Epithelial cell of prostate (primary cell): Measurements from ENCODE around the gene TCEA2.

Experiments used
- DNase-seq: peaks from one replicate; pipeline ENCODE4 v3.0.0-alpha.2; 2011; ENCODE audit warnings: low read depth, low spot score
- H3K27ac ChIP-seq: fragments of 450-650 bp; 2 replicates; pipeline ENCODE4 v1.5.1; 2017; ENCODE audit warnings: mild to moderate bottlenecking

TCEA2 gene

DNA sequence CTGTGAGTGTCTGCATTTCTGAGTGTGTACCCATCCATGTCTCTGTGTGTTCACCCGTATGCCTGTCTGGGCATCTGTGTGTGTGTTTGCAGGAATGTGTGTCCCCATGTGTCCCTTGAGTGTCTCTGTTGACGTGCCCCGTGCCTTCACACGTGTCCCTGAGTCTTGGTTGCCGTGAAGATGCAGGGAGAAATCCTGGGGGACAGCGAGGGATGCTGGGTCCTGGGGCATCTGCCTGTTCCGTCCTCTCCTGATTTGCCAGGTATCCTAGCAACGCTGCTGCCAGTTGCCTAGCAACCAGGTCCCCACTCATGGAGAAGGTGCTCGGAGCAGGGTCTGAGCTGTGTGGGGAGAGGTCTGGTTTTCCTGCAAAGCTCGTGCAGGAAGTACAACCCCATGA lies 27.2 kb downstream of the TCEA2 start:
- DNase-seq = no peak
- H3K27ac ChIP-seq = no peak overlapping the region

DNA sequence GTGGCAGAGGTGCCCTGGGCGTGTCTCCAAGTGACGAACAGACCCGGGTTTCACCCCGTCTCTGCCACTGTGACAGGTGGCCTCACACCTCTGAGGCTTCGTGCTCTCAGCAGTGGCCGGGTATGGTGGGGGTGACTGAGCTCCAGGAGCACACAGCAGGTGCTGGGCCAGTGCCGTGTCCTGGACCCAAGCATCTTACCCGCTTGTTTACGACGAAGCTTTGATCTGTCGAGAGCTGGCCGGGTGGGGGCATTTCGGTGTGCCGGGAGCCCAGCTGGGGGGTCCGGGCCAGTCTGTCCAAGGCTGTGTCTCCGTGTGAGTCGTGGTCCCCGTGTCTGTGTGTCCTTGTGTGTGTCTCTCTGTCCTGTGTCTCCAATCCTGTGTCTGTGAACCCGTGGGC lies 28.3 kb downstream of the TCEA2 start:
- no peak for DNase-seq
- no peak overlapping the region for H3K27ac ChIP-seq

DNA sequence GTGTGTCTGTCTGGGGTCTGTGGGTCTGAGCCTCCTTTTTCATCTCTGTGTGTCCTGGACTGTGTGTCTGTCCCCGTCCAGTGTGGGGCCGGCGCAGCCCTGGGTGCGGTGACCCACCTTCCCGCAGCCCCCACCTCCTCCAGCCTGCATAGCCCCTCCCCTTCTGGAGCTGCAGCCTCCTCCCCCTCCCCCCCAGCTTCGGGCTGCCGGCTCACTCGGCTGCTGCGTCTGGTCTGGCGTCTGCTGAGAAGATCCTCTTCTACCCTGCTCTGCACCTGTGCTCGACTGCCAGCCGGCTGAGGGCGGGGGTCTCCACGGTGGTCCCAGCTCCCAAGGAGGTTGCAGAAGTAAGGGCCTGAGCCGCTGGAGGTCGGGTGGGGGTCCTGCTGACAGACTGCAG lies 28.8 kb downstream of the TCEA2 start:
- DNase-seq = no peak
- no peak overlapping the region for H3K27ac ChIP-seq

DNA sequence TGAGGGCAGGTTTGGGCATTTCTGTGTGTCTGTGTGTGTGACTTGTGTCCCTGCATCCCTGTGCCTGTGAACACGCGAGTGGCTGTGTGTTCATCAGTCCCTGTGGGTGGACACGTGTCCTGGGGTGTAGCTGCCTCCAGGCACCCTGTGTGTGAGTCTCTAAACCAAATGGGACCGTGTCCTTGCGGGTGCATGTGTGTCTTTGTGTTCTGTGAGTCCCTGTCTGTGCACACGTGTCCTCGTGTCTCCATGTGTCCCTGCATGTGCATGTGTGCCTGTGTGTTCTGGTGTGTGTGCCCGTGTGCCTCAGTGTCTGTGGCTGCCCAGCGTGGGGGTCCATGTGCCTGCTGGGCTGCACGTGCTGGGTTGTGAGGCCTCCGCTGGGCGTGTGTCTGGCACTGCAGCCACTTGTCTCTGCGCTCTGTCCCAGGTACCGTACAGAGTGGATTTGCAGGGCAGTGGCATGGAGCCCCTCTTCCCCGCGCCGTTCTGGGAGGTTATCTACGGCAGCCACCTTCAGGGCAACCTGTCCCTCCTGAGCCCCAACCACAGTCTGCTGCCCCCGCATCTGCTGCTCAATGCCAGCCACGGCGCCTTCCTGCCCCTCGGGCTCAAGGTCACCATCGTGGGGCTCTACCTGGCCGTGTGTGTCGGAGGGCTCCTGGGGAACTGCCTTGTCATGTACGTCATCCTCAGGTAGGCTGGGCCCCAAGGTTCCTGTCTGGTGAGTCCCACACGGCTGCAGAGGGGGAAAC lies 29.4 kb downstream of the TCEA2 start:
- no peak for DNase-seq
- H3K27ac ChIP-seq = no peak overlapping the region

DNA sequence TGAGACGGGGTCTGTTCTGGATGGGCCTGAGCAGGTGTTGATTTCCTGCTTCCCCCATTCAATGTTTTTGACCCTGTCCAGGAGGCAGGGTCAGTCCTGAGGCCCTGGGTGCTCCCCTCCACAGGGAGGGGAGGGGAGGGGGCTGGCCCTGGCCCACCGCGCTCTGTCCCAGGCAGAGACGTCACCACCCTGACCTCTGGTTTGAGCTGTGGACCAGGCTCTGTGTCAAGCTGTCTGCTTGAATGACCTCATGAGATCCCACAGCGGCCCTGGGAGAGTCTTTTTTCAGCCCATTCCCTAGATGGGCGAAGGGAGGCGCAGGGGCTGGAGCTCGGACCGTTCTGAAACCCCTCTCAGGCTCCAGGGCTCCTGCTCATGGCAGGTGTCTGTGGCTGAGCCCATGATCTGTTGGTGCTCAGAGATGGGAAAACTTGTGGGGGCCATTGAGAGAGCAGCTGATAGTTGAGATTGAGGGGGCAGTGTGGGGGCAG lies 30.1 kb downstream of the TCEA2 start:
- DNase-seq = no peak
- H3K27ac ChIP-seq = no peak overlapping the region

DNA sequence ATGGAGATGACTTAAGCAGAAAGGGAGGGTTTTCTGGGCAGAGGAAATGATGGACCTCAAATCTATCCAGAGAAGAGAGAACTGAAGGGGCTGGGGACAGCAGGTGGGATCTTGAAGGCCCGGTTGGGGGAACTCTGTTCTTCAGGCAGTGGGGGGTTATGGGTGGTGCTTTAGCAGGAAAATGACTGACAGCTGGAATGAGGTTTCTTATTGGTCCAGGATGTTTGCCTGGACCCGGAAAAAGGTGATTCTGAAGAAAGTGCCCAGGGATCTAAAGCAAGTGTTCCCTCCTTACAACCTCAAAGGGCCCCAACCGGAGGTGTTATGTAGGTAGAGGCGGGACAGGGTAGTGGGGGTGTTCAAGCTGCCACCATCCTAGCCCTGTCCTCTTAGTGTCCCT lies 32.5 kb downstream of the TCEA2 start:
- DNase-seq = no peak

DNA sequence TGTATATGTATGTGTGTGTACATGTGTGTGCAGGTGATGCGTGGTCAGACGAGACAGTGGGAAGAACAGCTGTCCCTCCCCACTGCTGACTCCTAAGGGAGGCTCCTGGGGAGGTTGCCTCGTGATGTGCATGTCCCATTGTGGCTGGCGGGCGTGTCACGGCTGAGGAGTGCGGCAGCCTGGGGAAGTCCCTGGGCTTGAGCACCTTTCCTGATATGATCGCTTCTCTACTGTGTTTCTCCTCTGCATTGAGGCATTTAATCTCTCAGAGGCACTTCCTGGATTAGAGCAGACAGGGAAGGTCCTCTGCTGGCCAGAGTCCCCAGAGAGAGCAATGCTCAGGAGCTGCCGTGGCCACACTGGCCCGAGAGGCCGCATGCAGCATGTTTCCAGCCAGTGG lies 32.9 kb downstream of the TCEA2 start:
- no peak overlapping the region for H3K27ac ChIP-seq
- no peak for DNase-seq

More for the DNA sequence above, 32.5 kb downstream of the TCEA2 start:
- no peak overlapping the region for H3K27ac ChIP-seq

DNA sequence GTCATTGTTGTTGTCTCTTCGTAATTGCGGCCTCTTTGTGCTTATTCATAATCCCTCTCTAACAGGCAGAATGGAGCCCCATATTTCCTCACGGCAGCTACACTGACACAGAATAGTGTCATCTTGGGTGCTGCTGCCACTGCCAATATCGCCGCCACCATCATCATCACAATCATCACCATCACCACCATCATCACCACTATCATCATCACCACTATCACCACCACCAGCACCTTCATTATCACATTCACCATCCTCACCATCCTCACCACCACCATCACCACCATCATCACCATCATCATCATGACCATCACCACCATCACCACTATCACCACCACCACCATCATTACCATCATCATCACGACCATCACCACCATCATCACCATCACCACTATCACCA lies 33.5 kb downstream of the TCEA2 start:
- no peak for DNase-seq
- H3K27ac ChIP-seq = no peak overlapping the region

DNA sequence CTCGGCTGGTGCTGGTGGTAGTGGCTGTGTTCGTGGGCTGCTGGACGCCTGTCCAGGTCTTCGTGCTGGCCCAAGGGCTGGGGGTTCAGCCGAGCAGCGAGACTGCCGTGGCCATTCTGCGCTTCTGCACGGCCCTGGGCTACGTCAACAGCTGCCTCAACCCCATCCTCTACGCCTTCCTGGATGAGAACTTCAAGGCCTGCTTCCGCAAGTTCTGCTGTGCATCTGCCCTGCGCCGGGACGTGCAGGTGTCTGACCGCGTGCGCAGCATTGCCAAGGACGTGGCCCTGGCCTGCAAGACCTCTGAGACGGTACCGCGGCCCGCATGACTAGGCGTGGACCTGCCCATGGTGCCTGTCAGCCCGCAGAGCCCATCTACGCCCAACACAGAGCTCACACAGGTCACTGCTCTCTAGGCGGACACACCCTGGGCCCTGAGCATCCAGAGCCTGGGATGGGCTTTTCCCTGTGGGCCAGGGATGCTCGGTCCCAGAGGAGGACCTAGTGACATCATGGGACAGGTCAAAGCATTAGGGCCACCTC lies 35.5 kb downstream of the TCEA2 start:
- H3K27ac ChIP-seq = no peak overlapping the region
- DNase-seq = no peak

DNA sequence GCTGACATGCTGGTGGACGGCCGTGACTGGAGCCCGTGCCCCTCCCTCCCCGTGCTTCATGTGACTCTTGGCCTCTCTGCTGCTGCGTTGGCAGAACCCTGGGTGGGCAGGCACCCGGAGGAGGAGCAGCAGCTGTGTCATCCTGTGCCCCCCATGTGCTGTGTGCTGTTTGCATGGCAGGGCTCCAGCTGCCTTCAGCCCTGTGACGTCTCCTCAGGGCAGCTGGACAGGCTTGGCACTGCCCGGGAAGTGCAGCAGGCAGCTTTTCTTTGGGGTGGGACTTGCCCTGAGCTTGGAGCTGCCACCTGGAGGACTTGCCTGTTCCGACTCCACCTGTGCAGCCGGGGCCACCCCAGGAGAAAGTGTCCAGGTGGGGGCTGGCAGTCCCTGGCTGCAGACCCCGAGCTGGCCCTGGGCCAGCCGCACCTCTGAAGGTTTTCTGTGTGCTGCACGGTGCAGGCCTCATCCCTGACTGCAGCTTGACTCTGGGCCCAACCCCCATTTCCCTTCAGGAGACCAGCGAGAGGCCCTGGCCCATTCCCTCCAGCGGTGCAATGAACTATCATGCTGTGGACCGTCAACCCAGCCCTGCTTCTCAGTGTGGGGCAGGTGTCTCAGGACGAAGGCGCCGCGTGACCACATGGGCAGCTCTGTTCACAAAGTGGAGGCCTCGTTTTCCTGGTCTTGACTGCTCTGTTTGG lies 36.2 kb downstream of the TCEA2 start:
- DNase-seq = no peak
- H3K27ac ChIP-seq = no peak overlapping the region

DNA sequence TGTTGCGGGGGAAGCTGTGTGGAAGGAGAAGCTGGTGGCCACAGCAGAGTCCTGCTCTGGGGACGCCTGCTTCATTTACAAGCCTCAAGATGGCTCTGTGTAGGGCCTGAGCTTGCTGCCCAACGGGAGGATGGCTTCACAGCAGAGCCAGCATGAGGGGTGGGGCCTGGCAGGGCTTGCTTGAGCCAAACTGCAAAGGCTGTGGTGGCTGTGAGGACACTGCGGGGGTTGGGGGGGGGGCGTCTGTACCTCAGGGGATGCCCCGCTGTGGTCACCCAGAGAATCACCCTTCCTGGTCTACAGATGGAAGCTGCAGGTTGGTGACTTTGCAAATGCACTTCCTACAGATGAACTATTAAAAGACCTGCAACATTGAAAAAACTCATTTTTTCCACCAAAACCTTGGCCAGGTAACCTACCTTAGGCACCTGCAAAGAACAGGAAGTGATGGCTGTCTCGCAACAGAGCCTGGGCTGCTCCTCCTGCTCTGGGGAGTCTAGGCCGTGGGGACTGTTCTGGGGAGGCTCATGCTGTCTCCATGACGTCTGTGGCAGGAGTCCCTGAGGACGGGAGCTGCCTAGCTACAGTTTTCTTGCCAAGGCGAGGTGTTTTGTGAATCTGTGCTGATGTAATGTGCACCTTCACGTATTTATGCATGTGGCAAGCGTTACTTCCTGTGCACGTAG lies 37.0 kb downstream of the TCEA2 start:
- DNase-seq = no peak
- H3K27ac ChIP-seq = no peak overlapping the region

DNA sequence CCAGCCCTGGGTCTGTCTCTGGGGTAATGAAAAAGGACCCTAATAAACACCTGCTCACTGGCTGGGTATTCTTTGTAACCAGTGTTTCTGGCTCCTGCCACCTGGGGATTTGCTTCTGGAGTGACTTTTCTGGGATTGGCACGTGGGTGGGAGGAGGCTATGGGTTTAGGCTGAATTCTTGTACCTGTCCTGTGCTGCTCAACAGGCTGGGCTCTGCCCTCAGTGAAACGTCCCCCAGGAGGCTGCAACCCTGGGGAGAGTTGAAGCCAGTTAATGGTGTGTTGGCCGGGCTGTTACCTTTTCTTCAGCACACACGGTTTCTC lies 37.5 kb downstream of the TCEA2 start:
- DNase-seq = no peak
- H3K27ac ChIP-seq = no peak overlapping the region

DNA sequence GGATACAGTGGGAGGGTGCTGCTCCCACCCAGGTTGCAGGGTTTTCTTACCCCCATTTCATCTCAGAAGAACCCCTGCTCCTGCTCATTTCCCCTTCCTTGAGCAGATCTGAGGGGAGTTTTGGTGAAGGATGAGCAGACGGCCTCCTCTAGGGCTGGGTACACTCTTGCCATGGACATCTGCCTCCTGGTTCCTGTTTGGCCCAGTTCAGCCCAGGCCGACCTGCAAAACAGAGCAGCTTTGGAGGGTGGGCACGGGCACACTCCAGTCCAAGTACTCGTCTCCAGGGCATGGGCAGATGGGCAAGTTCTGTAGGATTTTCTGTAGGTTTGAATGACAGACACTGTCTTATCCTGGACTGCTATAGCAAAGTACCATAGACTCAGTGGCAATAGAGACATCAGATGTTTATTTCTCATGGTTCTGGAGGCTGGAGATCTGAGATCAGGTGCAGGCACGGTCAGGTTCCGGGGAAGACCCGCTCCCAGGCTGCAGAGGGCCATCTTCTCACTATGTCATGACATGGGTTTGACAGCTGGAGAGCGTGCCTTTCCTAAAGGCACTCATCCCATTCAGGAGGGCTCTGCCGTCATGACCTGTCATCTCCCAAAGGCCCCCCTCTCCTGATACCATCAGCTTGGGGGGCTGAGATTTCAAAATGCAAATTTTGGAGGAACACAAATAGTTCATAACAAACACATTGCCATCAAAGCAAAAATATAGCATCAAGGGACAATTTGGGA lies 38.1 kb downstream of the TCEA2 start:
- no peak for DNase-seq
- no peak overlapping the region for H3K27ac ChIP-seq

DNA sequence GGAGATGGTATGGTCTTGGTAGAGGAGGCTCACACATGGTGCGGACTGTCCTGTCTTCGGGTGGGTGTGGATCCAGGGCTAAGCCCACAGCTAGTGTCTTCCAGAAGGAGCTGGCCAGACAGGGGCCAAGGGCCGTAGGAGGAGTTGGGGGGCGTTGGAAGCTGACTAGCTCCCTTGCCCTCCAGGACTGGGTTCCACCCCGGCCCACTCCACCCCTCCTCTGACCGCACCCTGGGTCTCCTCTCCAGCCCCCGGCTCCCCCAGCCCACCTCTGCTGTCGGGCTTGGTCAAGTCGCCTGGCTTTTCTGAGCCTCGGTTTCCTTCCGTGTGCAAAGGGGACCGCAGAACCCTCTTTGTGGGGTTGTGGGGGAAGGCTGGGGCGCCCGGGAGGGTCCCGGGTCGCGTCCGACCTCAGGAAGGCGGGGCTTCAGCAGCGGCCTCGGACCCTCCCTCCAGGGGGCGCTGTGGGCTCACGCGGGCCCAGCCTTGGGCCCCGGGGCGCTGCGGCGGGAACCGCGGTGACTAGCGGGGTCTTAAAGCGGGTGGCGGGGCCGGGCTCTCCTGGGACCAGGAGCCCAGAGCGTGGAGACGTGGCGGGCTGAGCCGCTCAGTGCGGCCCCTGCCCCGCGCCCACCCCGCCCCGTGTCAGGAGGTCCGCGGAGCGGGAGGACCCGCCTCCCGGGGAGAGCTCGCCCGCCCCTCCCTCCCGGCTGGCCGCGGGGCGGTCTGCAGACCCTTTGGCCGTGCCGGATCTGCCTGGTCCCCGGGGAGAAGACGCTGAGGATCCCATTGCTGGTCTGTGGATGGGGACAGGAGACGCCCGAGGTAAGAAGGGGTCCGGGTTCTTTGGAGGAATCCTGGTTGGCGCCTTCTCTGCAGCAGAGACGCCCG lies 39.0 kb downstream of the TCEA2 start:
- no peak overlapping the region for H3K27ac ChIP-seq
- DNase-seq = no peak

DNA sequence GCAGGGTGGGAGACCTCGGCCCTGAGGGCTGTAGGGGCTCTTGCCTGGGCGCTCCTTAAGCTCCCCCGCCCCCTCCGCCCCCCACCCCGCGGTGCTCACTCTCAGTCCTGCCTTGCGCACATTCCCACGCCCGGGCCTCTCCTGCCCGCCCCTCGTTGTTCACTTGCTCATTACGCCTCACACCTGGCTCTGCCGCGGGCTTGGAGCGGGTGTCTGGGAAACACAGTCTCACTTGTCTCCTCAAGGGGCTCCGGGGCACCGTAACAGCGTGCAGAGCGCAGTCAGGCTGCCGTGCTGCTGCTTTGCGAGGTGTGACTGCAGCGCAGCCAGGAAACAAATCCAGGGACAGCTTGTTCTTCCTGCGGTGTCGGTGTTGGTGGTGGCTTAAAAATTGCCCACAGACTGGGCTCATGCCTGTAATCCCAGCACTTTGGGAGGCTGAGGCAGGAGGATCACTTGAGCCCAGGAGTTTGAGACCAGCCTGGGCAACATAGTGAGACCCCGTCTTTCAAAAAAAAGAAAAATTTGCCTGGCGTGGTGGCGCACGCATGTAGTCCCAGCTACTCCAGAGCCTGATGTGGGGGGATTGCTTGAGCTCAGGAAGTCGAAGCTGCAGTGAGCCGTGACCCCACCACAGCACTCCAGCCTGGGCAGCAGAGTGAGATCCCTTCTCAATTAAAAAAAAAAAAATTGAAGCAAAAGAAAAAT lies 39.8 kb downstream of the TCEA2 start:
- no peak overlapping the region for H3K27ac ChIP-seq
- no peak for DNase-seq

DNA sequence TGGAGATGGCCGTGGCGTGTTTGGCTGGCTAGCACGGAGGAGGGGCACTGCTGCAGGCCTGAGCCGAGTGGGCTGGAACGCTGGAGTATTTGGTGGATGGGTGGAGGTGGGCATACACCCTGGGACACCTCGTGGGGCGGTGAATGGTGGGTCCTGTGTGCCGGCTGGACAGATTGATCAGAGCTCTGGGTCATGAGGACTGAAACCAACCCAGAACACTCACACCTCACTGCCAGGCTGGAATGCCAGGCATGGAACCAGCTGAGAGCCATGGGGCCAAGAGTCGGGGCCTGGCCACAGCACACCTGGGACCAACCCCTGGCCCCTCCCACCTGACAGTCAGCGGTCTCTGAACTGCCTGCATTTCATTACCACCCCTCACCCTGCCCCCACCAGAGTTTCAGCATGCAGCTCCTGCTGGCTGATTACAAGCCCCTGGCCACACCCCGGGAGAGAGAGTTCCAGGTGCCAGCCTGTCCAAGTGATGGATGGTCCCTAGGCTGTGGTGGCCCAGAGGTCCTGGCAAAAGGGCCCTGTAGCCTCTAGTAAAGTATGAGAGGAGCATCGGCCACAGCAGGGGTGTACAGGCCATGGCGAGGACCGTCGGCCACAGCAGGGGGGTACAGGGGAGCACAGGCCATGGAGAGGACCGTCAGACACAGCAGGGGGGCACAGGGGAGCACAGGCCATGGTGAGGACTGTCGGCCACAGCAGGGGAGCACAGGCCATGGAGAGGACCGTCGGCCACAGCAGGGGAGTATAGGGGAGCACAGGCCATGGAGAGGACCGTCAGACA lies 41.1 kb downstream of the TCEA2 start:
- H3K27ac ChIP-seq = no peak overlapping the region
- no peak for DNase-seq

DNA sequence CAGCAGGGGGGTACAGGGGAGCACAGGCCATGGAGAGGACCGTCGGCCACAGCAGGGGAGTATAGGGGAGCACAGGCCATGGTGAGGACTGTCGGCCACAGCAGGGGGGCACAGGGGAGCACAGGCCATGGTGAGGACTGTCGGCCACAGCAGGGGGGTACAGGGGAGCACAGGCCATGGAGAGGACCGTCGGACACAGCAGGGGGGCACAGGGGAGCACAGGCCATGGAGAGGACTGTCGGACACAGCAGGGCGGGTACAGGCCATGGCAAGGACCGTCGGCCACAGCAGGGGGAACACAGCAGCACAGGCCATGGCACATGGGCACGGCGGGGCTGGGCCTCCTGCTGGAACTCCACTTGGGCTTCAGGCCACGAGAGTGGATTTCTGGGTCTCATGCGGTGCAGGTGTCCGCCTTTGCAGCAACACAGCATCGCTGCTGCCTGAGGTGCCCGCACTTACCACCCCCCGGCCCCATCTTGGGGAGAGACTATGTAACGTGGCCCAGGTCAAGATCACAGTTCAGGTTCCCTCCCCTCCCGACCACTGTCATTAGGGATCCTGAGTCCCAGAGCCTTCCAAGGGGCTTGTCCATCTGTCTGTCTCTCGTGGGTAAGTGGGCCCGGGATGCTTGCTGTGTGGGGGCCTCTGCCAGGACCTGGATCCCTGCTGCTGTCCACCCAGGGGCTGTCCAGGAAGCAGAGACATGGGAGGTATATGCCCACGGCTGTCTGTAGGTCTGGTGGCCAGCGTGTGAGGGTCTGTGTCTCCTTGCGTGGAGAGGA lies 41.9 kb downstream of the TCEA2 start:
- DNase-seq = no peak
- H3K27ac ChIP-seq = no peak overlapping the region
